GM12874 (cell line): ENCODE data around the gene FSIP1.

Experiments
- TF ChIP-seq, protein P1 (sequence below): IDR thresholded peaks from 2 replicates; pipeline ENCODE4 v1.5.1; 2011; ENCODE audit warnings: low read depth, mild to moderate bottlenecking, control low read depth, low read length, moderate library complexity; ENCODE audit not compliant: insufficient read depth

FSIP1 gene

DNA sequence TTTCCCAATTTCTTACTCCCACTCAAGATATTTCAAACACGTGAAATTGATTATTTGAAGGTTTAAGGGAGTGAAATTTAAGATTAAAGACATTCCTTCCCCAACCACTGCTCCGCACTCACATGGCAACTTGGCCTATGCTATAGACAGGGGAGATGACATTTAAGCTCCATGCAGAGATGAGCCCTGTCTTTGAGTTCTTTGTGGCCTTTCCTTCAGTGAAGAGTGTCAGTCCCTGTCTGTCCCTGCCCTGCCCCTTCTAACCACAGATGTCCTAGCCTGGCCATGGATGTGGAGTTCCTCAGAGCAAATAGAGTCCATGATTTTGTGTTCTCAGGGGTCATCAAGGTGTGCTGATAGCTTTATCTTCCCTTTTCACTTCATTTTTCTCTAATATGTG, 231.2 kb downstream of the FSIP1 start:
- TF ChIP-seq, protein P1, sequence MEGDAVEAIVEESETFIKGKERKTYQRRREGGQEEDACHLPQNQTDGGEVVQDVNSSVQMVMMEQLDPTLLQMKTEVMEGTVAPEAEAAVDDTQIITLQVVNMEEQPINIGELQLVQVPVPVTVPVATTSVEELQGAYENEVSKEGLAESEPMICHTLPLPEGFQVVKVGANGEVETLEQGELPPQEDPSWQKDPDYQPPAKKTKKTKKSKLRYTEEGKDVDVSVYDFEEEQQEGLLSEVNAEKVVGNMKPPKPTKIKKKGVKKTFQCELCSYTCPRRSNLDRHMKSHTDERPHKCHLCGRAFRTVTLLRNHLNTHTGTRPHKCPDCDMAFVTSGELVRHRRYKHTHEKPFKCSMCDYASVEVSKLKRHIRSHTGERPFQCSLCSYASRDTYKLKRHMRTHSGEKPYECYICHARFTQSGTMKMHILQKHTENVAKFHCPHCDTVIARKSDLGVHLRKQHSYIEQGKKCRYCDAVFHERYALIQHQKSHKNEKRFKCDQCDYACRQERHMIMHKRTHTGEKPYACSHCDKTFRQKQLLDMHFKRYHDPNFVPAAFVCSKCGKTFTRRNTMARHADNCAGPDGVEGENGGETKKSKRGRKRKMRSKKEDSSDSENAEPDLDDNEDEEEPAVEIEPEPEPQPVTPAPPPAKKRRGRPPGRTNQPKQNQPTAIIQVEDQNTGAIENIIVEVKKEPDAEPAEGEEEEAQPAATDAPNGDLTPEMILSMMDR: no peak
